ENCODE measurements around the gene NECTIN2. TPM values are rescaled to one million over a fixed set of nuclear protein-coding genes. Genes with fewer than 3 reads are reported as not detected.

Gene NECTIN2
- total RNA-seq, 1 experiment from 2014 or later: 104 TPM

GRCh38 chr19:44876930-44877535 is 30.9 kb downstream of the NECTIN2 start:
- TSS peak; percentile 35 for BruUV-seq (replicated peaks)
- in situ Hi-C loops (cut with HindIII; ENCODE audit: low pct_unique_long_range_greater_than_20kb, low sequenced_read_pairs): no loop called here
- no peaks in the 10 kb centered on the region for H3K27me3 ChIP-seq (ENCODE audit: control insufficient read depth, insufficient read depth, low read length)
- ChIA-PET CTCF (no interaction called here), POLR2A (no interaction called here)
- H3K4me1 ChIP-seq (ENCODE audit: control insufficient read depth, insufficient read depth, low read length): peaks cover 17% of the 10 kb centered on the region; the same call in 1 of the 2 replicates
- intact Hi-C loops (cut with micrococcal nuclease; ENCODE audit: unreplicated experiment): no loop called here
- H3K27ac ChIP-seq (ENCODE audit: low read length): no peak overlapping the region; the same call in 1 of the 2 replicates
- ATAC-seq: no peak
- no peak overlapping the region for H3K4me3 ChIP-seq (ENCODE audit: low read depth in 2 of 2, low read length in 2 of 2)
- DNase-seq (ENCODE audit: low read depth, low spot score): no peak
- TF ChIP-seq SIN3A (IDR thresholded peaks at IDR 0.05; ENCODE audit: borderline replicate concordance, insufficient read depth, low read depth, low read length) (no peak), POLR2AphosphoS5 (IDR thresholded peaks at IDR 0.05; ENCODE audit: low read depth, low read length) (no peak), CTCF (IDR thresholded peaks at IDR 0.05) (no peak)
- no peaks in the 10 kb centered on the region; the same call in 1 of the 2 replicates for H3K36me3 ChIP-seq (ENCODE audit: control insufficient read depth, insufficient read depth, low read length)
- H3K9me3 ChIP-seq (ENCODE audit: control insufficient read depth, insufficient read depth, low read depth, low read length): no peaks in the 10 kb centered on the region

DNA sequence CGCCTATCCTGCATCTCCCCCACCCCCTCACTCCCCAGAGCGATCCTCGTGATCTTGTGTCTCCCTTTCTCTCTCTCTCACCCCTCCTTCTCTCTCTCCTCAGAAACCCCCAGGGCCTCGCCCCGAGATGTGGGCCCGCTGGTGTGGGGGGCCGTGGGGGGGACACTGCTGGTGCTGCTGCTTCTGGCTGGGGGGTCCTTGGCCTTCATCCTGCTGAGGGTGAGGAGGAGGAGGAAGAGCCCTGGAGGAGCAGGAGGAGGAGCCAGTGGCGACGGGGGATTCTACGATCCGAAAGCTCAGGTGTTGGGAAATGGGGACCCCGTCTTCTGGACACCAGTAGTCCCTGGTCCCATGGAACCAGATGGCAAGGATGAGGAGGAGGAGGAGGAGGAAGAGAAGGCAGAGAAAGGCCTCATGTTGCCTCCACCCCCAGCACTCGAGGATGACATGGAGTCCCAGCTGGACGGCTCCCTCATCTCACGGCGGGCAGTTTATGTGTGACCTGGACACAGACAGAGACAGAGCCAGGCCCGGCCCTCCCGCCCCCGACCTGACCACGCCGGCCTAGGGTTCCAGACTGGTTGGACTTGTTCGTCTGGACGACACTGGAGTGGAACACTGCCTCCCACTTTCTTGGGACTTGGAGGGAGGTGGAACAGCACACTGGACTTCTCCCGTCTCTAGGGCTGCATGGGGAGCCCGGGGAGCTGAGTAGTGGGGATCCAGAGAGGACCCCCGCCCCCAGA is 32.2 kb downstream of the NECTIN2 start:
- H3K4me3 ChIP-seq (ENCODE audit: low read depth in 2 of 2, low read length in 2 of 2): no peak overlapping the region
- ChIA-PET POLR2A (no interaction called here), CTCF (no interaction called here)
- H3K27me3 ChIP-seq (ENCODE audit: control insufficient read depth, insufficient read depth, low read length): no peaks in the 10 kb centered on the region
- ATAC-seq (no peak), DNase-seq (ENCODE audit: low read depth, low spot score) (no peak)
- H3K36me3 ChIP-seq (ENCODE audit: control insufficient read depth, insufficient read depth, low read length): no peaks in the 10 kb centered on the region
- intact Hi-C loops (cut with micrococcal nuclease; ENCODE audit: unreplicated experiment): no loop called here
- BruUV-seq (replicated peaks): no TSS peak
- H3K4me1 ChIP-seq (ENCODE audit: control insufficient read depth, insufficient read depth, low read length): peaks cover 17% of the 10 kb centered on the region; the same call in 1 of the 2 replicates
- TF ChIP-seq SIN3A (IDR thresholded peaks at IDR 0.05; ENCODE audit: borderline replicate concordance, insufficient read depth, low read depth, low read length) (no peak), CTCF (IDR thresholded peaks at IDR 0.05) (no peak), TCF7L2 (IDR thresholded peaks at IDR 0.05; ENCODE audit: low read depth, low read length) (no peak), POLR2AphosphoS5 (IDR thresholded peaks at IDR 0.05; ENCODE audit: low read depth, low read length) (no peak)
- TF ChIP-seq, protein P1, sequence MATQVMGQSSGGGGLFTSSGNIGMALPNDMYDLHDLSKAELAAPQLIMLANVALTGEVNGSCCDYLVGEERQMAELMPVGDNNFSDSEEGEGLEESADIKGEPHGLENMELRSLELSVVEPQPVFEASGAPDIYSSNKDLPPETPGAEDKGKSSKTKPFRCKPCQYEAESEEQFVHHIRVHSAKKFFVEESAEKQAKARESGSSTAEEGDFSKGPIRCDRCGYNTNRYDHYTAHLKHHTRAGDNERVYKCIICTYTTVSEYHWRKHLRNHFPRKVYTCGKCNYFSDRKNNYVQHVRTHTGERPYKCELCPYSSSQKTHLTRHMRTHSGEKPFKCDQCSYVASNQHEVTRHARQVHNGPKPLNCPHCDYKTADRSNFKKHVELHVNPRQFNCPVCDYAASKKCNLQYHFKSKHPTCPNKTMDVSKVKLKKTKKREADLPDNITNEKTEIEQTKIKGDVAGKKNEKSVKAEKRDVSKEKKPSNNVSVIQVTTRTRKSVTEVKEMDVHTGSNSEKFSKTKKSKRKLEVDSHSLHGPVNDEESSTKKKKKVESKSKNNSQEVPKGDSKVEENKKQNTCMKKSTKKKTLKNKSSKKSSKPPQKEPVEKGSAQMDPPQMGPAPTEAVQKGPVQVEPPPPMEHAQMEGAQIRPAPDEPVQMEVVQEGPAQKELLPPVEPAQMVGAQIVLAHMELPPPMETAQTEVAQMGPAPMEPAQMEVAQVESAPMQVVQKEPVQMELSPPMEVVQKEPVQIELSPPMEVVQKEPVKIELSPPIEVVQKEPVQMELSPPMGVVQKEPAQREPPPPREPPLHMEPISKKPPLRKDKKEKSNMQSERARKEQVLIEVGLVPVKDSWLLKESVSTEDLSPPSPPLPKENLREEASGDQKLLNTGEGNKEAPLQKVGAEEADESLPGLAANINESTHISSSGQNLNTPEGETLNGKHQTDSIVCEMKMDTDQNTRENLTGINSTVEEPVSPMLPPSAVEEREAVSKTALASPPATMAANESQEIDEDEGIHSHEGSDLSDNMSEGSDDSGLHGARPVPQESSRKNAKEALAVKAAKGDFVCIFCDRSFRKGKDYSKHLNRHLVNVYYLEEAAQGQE (IDR thresholded peaks at IDR 0.05; ENCODE audit: insufficient read depth in 1 of 2, low read depth in 2 of 2, low read length in 1 of 2): no peak
- in situ Hi-C loops (cut with HindIII; ENCODE audit: low pct_unique_long_range_greater_than_20kb, low sequenced_read_pairs): no loop called here
- H3K9me3 ChIP-seq (ENCODE audit: control insufficient read depth, insufficient read depth, low read depth, low read length): no peaks in the 10 kb centered on the region
- no peak overlapping the region for H3K27ac ChIP-seq (ENCODE audit: low read length)
